Cardiac muscle cell (in vitro differentiated cells and primary cell): ENCODE results near the gene SMPX. TPM values are rescaled to one million over a fixed set of nuclear protein-coding genes. Genes with fewer than 3 reads are reported as not detected.
A peak's percentile ranks its signal among the peaks of the same experiment; 100 is the strongest.

Source experiments
- DNase-seq, 2 donors: peaks; one replicate each; pipeline versions ENCODE4 v3.0.0 to v3.0.0-alpha.2; 2010 to 2017; ENCODE audit warnings: low read depth in 1 of 2, low spot score in 1 of 2
- H3K27ac ChIP-seq: fragments of 200-600 bp; sonication (generic); 2 replicates; pipeline ENCODE4 v1.5.1; 2016
- H3K27me3 ChIP-seq: fragments of 200-600 bp; sonication (generic); 2 replicates; pipeline ENCODE4 v1.6.0; 2016; ENCODE audit warnings: control low read depth
- H3K36me3 ChIP-seq: fragments of 200-600 bp; sonication (generic); 2 replicates; pipeline ENCODE4 v1.5.1; 2016; ENCODE audit warnings: control low read depth
- H3K4me1 ChIP-seq: fragments of 200-600 bp; sonication (generic); 2 replicates; pipeline ENCODE4 v1.8.1; 2017; ENCODE audit warnings: low read depth, mild to moderate bottlenecking, mixed run types
- H3K4me3 ChIP-seq: fragments of 200-600 bp; sonication (generic); 2 replicates; pipeline ENCODE4 v1.5.1; 2016; ENCODE audit warnings: mild to moderate bottlenecking
- H3K9me3 ChIP-seq: fragments of 200-600 bp; sonication (generic); 2 replicates; pipeline ENCODE4 v1.5.1; 2017; ENCODE audit warnings: low read depth, mild to moderate bottlenecking, control low read depth
- CTCF ChIP-seq: IDR thresholded peaks from 2 replicates; pipeline ENCODE4 v1.5.1; 2012; ENCODE audit warnings: low read depth, mild to moderate bottlenecking, low read length
- polyA plus RNA-seq: library from polyadenylated mRNA; unstranded; fragments of >200 nt; fragmentation: Nextera tagmentation; extraction: Ambion mirVana; gene quantifications from 2 replicates; pipeline ENCODE4 v1.2.1, GENCODE V29; 2016
- total RNA-seq: library from RNA; depleted of rRNA; stranded (reverse); fragments of >200 nt; gene quantifications from 2 replicates; pipeline ENCODE4 v1.2.3, GENCODE V29; 2016

The SMPX gene
- total RNA-seq (402 and 912 TPM in 2 replicates), polyA plus RNA-seq (633 and 1,072 TPM in 2 replicates)

- Histone ChIP-seq H3K4me3 (peak within 1 kb of the TSS; percentile 70), H3K9me3 (no peaks in the 10 kb centered on the region), H3K27me3 (no peaks in the 10 kb centered on the region), H3K27ac (peak within 1 kb of the TSS; percentile 100), H3K36me3 (peaks cover 11% of the 10 kb centered on the region), H3K4me1 (peaks cover 33% of the 10 kb centered on the region)
- TF ChIP-seq CTCF = no peak
- DNase-seq = peak in 1 of 2 donors; percentile 96
Measured at GRCh38 chrX:21757960-21758359, at the start of gene SMPX. Gene SMPX, minus strand, starts transcription at chrX:21758116. Its CDS starts 3,826 bp downstream, at chrX:21754290.

- H3K4me1 ChIP-seq = peaks cover 7% of the 10 kb centered on the region
- no peaks in the 10 kb centered on the region for H3K27me3 ChIP-seq
- H3K9me3 ChIP-seq = no peaks in the 10 kb centered on the region
- TF ChIP-seq CTCF = no peak
- H3K36me3 ChIP-seq = no peaks in the 10 kb centered on the region
- H3K27ac ChIP-seq = no peak overlapping the region
- DNase-seq = no peak
- H3K4me3 ChIP-seq = no peak overlapping the region
Measured at GRCh38 chrX:21806691-21807090, 48.8 kb upstream of the SMPX start.

GRCh38 chrX:21802839-21803238, 44.9 kb upstream of the SMPX start:
- Histone ChIP-seq H3K27ac (no peak overlapping the region), H3K36me3 (no peaks in the 10 kb centered on the region), H3K27me3 (no peaks in the 10 kb centered on the region), H3K4me1 (peaks cover 20% of the 10 kb centered on the region), H3K9me3 (no peaks in the 10 kb centered on the region), H3K4me3 (no peak overlapping the region)
- TF ChIP-seq CTCF = no peak
- DNase-seq = no peak

- H3K4me1 ChIP-seq = peaks cover 20% of the 10 kb centered on the region
- H3K27me3 ChIP-seq = no peaks in the 10 kb centered on the region
- H3K4me3 ChIP-seq = no peak overlapping the region
- no peak for TF ChIP-seq CTCF
- no peaks in the 10 kb centered on the region for H3K9me3 ChIP-seq
- peak in 1 of 2 donors; percentile 21 for DNase-seq
- no peaks in the 10 kb centered on the region for H3K36me3 ChIP-seq
- H3K27ac ChIP-seq = no peak overlapping the region
Measured at GRCh38 chrX:21802054-21802670, 44.2 kb upstream of the SMPX start.

GRCh38 chrX:21800344-21800770, 42.4 kb upstream of the SMPX start:
- H3K27me3 ChIP-seq = no peaks in the 10 kb centered on the region
- DNase-seq = no peak
- no peak overlapping the region for H3K4me3 ChIP-seq
- TF ChIP-seq CTCF = no peak
- no peak overlapping the region for H3K27ac ChIP-seq
- peaks cover 20% of the 10 kb centered on the region for H3K4me1 ChIP-seq
- no peaks in the 10 kb centered on the region for H3K9me3 ChIP-seq
- no peaks in the 10 kb centered on the region for H3K36me3 ChIP-seq
